ENCODE measurements around the gene REEP6.

The REEP6 gene

GRCh38 chr19:1457031-1457739 is 33.8 kb upstream of the REEP6 start:
- DNase-seq = no peak

- DNase-seq = no peak
Observed at GRCh38 chr19:1457892-1458291, 33.1 kb upstream of the REEP6 start.

GRCh38 chr19:1459479-1459878 is 31.5 kb upstream of the REEP6 start:
- no peak for DNase-seq

GRCh38 chr19:1460033-1460995 is 30.7 kb upstream of the REEP6 start:
- no peak for DNase-seq

GRCh38 chr19:1461862-1462261 is 29.1 kb upstream of the REEP6 start:
- DNase-seq = no peak

- DNase-seq = no peak
Observed at GRCh38 chr19:1465191-1466016, 25.6 kb upstream of the REEP6 start.

GRCh38 chr19:1466018-1466460 is 24.9 kb upstream of the REEP6 start:
- DNase-seq = no peak

GRCh38 chr19:1466461-1467214 is 24.3 kb upstream of the REEP6 start:
- DNase-seq = no peak

GRCh38 chr19:1467215-1467489 is 23.8 kb upstream of the REEP6 start:
- DNase-seq = no peak

- DNase-seq = no peak
Observed at GRCh38 chr19:1467490-1468273, 23.3 kb upstream of the REEP6 start.

- no peak for DNase-seq
Observed at GRCh38 chr19:1468274-1468820, 22.6 kb upstream of the REEP6 start.

- DNase-seq = no peak
Observed at GRCh38 chr19:1468821-1469254, 22.1 kb upstream of the REEP6 start.

GRCh38 chr19:1469255-1470054 is 21.5 kb upstream of the REEP6 start:
- peak; percentile 16 for DNase-seq

GRCh38 chr19:1470055-1470304 is 21.0 kb upstream of the REEP6 start:
- DNase-seq = no peak

GRCh38 chr19:1470305-1471009 is 20.5 kb upstream of the REEP6 start:
- peak; percentile 72 for DNase-seq

- no peak for DNase-seq
Observed at GRCh38 chr19:1471010-1471514, 19.9 kb upstream of the REEP6 start.

GRCh38 chr19:1471515-1472160 is 19.3 kb upstream of the REEP6 start:
- DNase-seq = no peak

- DNase-seq = no peak
Observed at GRCh38 chr19:1472231-1473084, 18.5 kb upstream of the REEP6 start.

Data from activated effector memory CD4-positive, alpha-beta T cell treated with Interleukin-2 at 50 U/mL for 16 hours (primary cell).